ENCODE data around the gene C10orf62.
"Not testable (repeated sequence)": the region's sequence is repeated elsewhere in the genome, so short reads cannot be mapped to it uniquely, and the experiment has no call there.

C10orf62 gene

DNA sequence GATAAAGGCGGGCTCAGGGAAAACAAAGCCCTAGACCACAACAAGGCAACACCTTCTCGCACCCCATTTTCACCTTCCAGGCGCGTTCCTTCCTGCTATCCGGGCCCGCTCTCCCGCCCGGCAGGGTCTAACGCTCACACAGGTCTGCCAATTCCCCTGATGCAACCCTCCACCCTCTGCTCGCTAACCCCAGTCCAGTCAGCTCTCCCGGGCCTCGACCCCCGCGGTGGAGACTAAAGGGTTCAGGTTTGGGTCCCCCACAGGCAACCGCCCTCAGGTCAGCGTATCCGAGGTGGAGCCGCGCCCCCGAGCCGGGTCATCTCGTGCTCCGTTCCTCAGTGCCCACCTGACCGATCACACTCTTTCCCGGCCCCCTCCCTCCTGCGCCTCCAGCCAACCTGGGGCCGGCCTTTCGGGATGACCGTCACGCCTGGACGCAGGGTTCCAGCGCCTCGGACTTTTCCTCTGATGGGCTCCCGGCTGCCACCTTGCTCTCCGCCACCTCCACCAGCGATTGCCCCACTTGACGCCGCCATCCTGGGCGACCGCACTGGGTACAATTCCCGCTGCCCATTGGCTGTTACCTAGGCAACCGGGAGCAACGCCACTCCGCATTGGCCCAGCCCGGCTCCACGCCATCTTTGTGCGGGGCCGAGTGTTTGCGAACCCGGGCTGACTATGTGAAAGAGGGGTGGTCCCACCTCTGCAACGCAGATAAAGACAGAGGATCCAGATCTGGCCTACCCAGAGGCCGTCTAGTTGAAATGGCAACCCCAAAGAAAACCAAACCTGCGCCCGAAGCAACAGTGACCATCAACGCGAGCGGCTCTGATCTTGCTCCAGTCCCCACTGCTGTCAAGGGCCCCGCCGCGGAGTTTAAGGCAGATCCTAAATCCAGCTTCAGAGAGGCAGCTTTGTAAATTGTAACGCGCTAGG is 43.7 kb downstream of the C10orf62 start, which contains the start of gene MORN4:
MORN4 (minus strand) TSS at position 552 of the 936 bp plus-strand sequence. CDS start 13,847 bp downstream, outside the sequence.
- peak; percentile 94 for DNase-seq

DNA sequence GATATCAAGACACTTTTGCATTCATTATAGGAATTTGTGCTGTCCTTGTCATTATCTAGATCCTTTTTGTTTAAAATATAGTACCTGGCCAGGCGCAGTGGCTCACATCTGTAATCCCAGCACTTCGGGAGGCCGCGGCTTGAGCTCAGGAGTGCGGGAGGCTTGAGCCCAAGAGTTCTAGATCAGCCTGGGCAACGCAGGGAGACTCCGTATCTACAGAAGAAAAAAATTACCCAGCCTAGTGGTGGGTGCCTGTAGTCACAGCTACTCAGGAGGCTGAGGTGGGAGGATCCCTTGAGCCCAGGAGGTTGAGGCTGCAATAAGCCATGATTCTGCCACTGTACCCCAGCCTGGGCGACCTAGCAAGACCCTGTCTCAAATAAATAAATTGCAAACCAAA is 44.4 kb downstream of the C10orf62 start:
- DNase-seq, result peak; percentile 5

DNA sequence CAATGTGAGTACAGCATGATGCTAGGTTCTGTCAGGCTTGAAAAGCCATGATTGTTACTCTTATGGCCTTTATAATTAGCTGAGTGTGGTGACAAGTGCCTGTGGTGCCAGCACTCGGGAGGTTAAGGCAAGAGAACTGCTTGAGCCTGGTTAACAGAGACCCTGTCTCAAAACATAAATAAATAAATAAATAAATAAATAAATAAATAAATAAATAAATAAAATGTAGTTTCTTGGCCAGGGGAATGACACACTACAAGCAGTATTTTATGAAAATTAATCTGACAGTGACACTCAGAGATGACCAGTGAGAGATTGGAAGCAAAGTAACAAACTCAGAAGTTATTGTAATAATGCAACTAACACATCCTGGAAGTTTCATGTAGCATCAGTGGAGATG is 46.1 kb downstream of the C10orf62 start:
- DNase-seq, result no peak

GRCh38 chr10:97639090-97639489 is 49.6 kb downstream of the C10orf62 start:
- DNase-seq, result not testable (repeated sequence)

DNA sequence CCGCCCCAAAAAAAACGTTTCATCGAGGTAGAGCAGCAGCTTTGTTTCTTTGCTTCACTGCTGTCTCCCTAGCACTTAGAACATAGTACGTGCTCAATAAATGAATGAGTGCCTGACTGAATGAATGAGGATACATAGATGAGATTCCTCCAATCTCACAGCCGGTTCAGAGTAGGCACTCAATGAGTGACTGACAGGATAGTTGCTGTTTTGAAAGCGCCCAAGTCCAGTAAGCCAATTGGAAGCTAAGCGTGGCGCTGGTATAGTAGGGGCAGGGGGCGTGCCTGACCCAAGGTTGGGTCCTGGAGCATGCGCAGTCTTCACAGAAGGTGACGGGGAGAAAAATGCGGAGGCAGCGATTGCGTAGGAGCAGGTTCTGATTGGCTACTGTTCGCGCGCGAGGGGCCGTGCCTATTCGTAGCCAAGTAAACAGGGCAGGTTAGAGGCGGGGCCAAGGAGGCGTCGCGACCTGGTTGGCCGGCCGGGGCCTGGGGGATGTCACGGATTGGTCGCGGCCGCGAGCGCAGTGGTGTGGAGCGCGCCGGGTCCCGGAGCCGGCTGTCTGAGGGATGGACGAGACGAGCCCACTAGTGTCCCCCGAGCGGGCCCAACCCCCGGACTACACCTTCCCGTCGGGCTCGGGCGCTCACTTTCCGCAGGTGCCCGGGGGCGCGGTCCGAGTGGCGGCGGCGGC is 50.8 kb downstream of the C10orf62 start, which contains the start of gene PI4K2A:
PI4K2A (plus strand) TSS at position 498 of the 694 bp plus-strand sequence; CDS start at position 570, 72 bp downstream.
- peak; percentile 99 for DNase-seq

Data from fibroblast of upper back skin (primary cell).